ENCODE results near the gene AIFM3.

GRCh38 chr22:20970939-20971657 is 4.0 kb downstream of the AIFM3 start:
- TF ChIP-seq OSR1 (CRISPR knock-in tag; IDR thresholded peaks at IDR 0.05): no peak
- no peak for TF ChIP-seq PATZ1 (CRISPR knock-in tag; IDR thresholded peaks at IDR 0.05; ENCODE audit: borderline replicate concordance)
- TF ChIP-seq ZFP30 (CRISPR knock-in tag; IDR thresholded peaks at IDR 0.05): no peak

Data from SK-N-SH treated with all-trans-retinoic acid at 6 μM for 48 hours (cell line).